Natural killer cell (primary cell): ENCODE data around the gene BRIX1. TPM values are rescaled to one million over a fixed set of nuclear protein-coding genes. Genes with fewer than 3 reads are reported as not detected.

Experiments
- ATAC-seq, 3 donors: fragments of 150-1000 bp in 2 of 3; fragments of 200-7000 bp in 1 of 3; cut with Tn5 transposase; 1 replicate in 1 of 3; 2 replicates in 2 of 3; pipeline ENCODE4 v1.10.0; 2021; ENCODE audit warnings: mild to moderate bottlenecking in 2 of 3, moderate library complexity in 2 of 3
- DNase-seq, 2 donors: peaks; one replicate each; pipeline versions ENCODE4 v3.0.0 to v3.0.0-alpha.2; 2013 to 2021; ENCODE audit warnings: mixed read lengths in 1 of 2
- H3K27ac ChIP-seq: one replicate; pipeline ENCODE4 v1.5.1; 2013; ENCODE audit warnings: mild to moderate bottlenecking, low read length
- H3K27me3 ChIP-seq: one replicate; pipeline ENCODE4 v1.6.1; 2013; ENCODE audit warnings: low read length; ENCODE audit not compliant: control insufficient read depth, insufficient read depth
- H3K36me3 ChIP-seq: one replicate; pipeline ENCODE4 v1.6.1; 2013; ENCODE audit warnings: low read length; ENCODE audit not compliant: control insufficient read depth, insufficient read depth
- H3K4me1 ChIP-seq: one replicate; pipeline ENCODE4 v1.6.1; 2013; ENCODE audit warnings: low read length; ENCODE audit not compliant: control insufficient read depth, insufficient read depth
- H3K4me3 ChIP-seq: one replicate; pipeline ENCODE4 v1.5.1; 2013; ENCODE audit warnings: low read length
- H3K9me3 ChIP-seq: one replicate; pipeline ENCODE4 v1.6.1; 2013; ENCODE audit warnings: low read length; ENCODE audit not compliant: control insufficient read depth, insufficient read depth
- H3K27ac Mint-ChIP-seq, 2 donors: one replicate each; pipeline ENCODE4 v1.8.0; 2022; ENCODE audit warnings: mild to moderate bottlenecking in 2 of 2, mixed read lengths in 2 of 2, moderate library complexity in 1 of 2
- H3K27me3 Mint-ChIP-seq, 2 donors: one replicate each; pipeline ENCODE4 v1.8.0; 2022; ENCODE audit warnings: low read depth in 2 of 2, mixed read lengths in 2 of 2
- H3K36me3 Mint-ChIP-seq: one replicate; pipeline ENCODE4 v1.8.0; 2022; ENCODE audit warnings: mixed read lengths
- H3K4me1 Mint-ChIP-seq, 2 donors: one replicate each; pipeline ENCODE4 v1.8.0; 2022; ENCODE audit warnings: mixed read lengths in 2 of 2
- H3K4me3 Mint-ChIP-seq: one replicate; pipeline ENCODE4 v1.8.0; 2022; ENCODE audit warnings: mild to moderate bottlenecking, moderate library complexity, mixed read lengths
- H3K9me3 Mint-ChIP-seq, 2 donors: one replicate each; pipeline ENCODE4 v1.8.0; 2022; ENCODE audit warnings: mixed read lengths in 2 of 2
- WGBS: methylation state at CpG from one replicate; pipeline ENCODE4 v1.1.7; 2013; ENCODE audit warnings: missing lambda C conversion rate; ENCODE audit not compliant: insufficient coverage; 5-methylcytosine and 5-hydroxymethylcytosine counted together
- intact Hi-C: fragments of 100-400 bp; cut with micrococcal nuclease; formaldehyde crosslinking; loops from one replicate; pipeline ENCODE4 v1.14.2; 2022
- total RNA-seq, 4 donors: library from RNA; stranded (reverse); fragments of 120-200 nt in 1 of 4; gene quantifications; one replicate each; pipeline versions ENCODE4 v1.2.3 to v1.2.4, GENCODE V29; 2013 to 2022
- TF ChIP-seq, protein P1 (sequence below): fragments of 200-600 bp; IDR thresholded peaks from one replicate; pipeline ENCODE4 v1.8.0; 2022; ENCODE audit warnings: antibody characterized with exemption

BRIX1 gene
- total RNA-seq, 3 donors from 2014 or later (not counting 1 experiment from before 2014, with no cell fraction given), result 18.0 to 30.9 (median 30.6) TPM

DNA sequence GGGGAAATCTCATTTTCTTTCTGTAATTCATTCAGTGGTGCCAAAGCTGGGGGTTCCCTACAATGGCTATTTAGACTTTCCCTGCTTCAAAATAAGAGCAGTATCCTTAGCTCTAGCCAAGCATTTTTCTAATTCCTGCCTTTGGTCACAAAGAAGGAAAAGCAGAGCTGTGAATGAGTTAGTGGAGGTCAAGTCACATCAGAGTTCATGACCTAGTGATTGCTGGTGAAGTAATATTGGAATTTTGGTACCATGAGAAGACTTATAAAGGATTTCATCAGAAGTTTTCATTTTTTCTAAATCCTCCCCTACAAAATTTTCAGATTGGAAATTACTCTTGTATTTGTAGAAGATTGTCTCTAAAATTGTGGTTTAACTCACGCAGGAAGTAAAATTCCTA lies 41.8 kb downstream of the BRIX1 start:
- peaks cover 15% of the 10 kb centered on the region for H3K36me3 Mint-ChIP-seq
- no peaks in the 10 kb centered on the region for H3K9me3 Mint-ChIP-seq
- TF ChIP-seq, protein P1, sequence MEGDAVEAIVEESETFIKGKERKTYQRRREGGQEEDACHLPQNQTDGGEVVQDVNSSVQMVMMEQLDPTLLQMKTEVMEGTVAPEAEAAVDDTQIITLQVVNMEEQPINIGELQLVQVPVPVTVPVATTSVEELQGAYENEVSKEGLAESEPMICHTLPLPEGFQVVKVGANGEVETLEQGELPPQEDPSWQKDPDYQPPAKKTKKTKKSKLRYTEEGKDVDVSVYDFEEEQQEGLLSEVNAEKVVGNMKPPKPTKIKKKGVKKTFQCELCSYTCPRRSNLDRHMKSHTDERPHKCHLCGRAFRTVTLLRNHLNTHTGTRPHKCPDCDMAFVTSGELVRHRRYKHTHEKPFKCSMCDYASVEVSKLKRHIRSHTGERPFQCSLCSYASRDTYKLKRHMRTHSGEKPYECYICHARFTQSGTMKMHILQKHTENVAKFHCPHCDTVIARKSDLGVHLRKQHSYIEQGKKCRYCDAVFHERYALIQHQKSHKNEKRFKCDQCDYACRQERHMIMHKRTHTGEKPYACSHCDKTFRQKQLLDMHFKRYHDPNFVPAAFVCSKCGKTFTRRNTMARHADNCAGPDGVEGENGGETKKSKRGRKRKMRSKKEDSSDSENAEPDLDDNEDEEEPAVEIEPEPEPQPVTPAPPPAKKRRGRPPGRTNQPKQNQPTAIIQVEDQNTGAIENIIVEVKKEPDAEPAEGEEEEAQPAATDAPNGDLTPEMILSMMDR, result no peak
- no CpG with 5 or more reads among the region's 1 CpG for WGBS
- no peak overlapping the region for H3K27ac ChIP-seq
- intact Hi-C loops, result loop anchor here (10.0 kb wide), 1 partner anchor 967 kb away; no protein-coding TSS in a partner anchor
- no peak for ATAC-seq
- H3K4me3 Mint-ChIP-seq, result no peak overlapping the region
- DNase-seq, result no peak
- H3K4me3 ChIP-seq, result no peak overlapping the region
- no peaks in the 10 kb centered on the region for H3K27me3 ChIP-seq
- no peaks in the 10 kb centered on the region for H3K9me3 ChIP-seq
- H3K4me1 Mint-ChIP-seq, result no peaks in the 10 kb centered on the region
- H3K36me3 ChIP-seq, result peaks cover 28% of the 10 kb centered on the region
- H3K4me1 ChIP-seq, result no peaks in the 10 kb centered on the region
- H3K27ac Mint-ChIP-seq, result no peak overlapping the region
- H3K27me3 Mint-ChIP-seq, result no peaks in the 10 kb centered on the region

- no peaks in the 10 kb centered on the region for H3K27me3 Mint-ChIP-seq
- H3K4me1 Mint-ChIP-seq, result no peaks in the 10 kb centered on the region
- Histone ChIP-seq H3K4me3 (no peak overlapping the region), H3K4me1 (no peaks in the 10 kb centered on the region), H3K27me3 (no peaks in the 10 kb centered on the region), H3K27ac (no peak overlapping the region), H3K36me3 (peaks cover 24% of the 10 kb centered on the region), H3K9me3 (no peaks in the 10 kb centered on the region)
- no peak overlapping the region for H3K4me3 Mint-ChIP-seq
- 59% methylated on average over 4 of the region's 5 CpGs for WGBS
- H3K27ac Mint-ChIP-seq, result peak overlapping the region in 1 of 2 donors; percentile 10
- ATAC-seq (peak in 1 of 3 donors; percentile 59), DNase-seq (peak in 1 of 2 donors; percentile 34)
- intact Hi-C loops, result loop anchor here (10.0 kb wide), 1 partner anchor 967 kb away; no protein-coding TSS in a partner anchor
- TF ChIP-seq, protein P1, result peak; percentile 17
- no peaks in the 10 kb centered on the region for H3K9me3 Mint-ChIP-seq
- peaks cover 14% of the 10 kb centered on the region for H3K36me3 Mint-ChIP-seq
Observed at GRCh38 chr5:34957857-34958690, 42.6 kb downstream of the BRIX1 start.

DNA sequence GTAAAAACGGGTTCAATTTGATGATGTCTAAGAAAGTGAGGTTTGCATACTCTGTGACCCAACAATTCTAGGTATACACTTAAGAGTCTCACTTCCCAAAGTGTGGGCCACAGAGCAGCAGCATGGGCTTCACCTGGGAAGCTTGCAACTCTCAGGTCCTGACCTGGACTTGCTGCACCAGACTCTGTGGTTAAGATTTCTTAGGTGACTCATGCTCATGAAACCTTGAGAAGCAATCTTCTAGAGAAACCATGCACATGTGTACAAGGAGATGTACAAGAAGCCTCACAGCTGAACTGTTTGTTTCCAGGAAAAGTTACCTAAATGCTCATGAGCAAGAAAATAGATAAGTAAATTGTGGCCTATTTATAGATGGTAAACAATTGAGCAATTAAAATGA lies 43.8 kb downstream of the BRIX1 start:
- Histone ChIP-seq H3K4me1 (no peaks in the 10 kb centered on the region), H3K27ac (no peak overlapping the region), H3K9me3 (no peaks in the 10 kb centered on the region), H3K4me3 (no peak overlapping the region), H3K36me3 (peaks cover 15% of the 10 kb centered on the region), H3K27me3 (no peaks in the 10 kb centered on the region)
- H3K4me1 Mint-ChIP-seq, result no peaks in the 10 kb centered on the region
- H3K36me3 Mint-ChIP-seq, result peaks cover 14% of the 10 kb centered on the region
- peak overlapping the region; percentile 30 to 35 for H3K27ac Mint-ChIP-seq
- no peaks in the 10 kb centered on the region for H3K9me3 Mint-ChIP-seq
- H3K4me3 Mint-ChIP-seq, result no peak overlapping the region
- DNase-seq (no peak), ATAC-seq (no peak)
- WGBS, result 82% methylated on average over 1 of the region's 1 CpG
- TF ChIP-seq, protein P1, result no peak
- no peaks in the 10 kb centered on the region for H3K27me3 Mint-ChIP-seq
- intact Hi-C loops, result loop anchor here (10.0 kb wide), 1 partner anchor 965 kb away; no protein-coding TSS in a partner anchor
